Parathyroid adenoma (tissue), 2 donors: ENCODE measurements around the gene OTUD4.

Experiments
- H2AFZ ChIP-seq: fragments of 300-600 bp; sonication (generic); one replicate; pipeline ENCODE4 v1.7.0; 2017; ENCODE audit warnings: antibody characterized with exemption, mild to moderate bottlenecking
- H3K27ac ChIP-seq: fragments of 300-600 bp; sonication (generic); one replicate; pipeline ENCODE4 v1.7.0; 2017
- H3K27me3 ChIP-seq: fragments of 300-600 bp; sonication (generic); one replicate; pipeline ENCODE4 v1.7.0; 2017; ENCODE audit warnings: low read length; ENCODE audit not compliant: control insufficient read depth, insufficient read depth
- H3K36me3 ChIP-seq: fragments of 300-600 bp; sonication (generic); one replicate; pipeline ENCODE4 v1.7.0; 2017; ENCODE audit warnings: low read length; ENCODE audit not compliant: control insufficient read depth, insufficient read depth
- H3K4me1 ChIP-seq: fragments of 300-600 bp; sonication (generic); one replicate; pipeline ENCODE4 v1.7.0; 2017; ENCODE audit warnings: control low read depth
- H3K4me2 ChIP-seq: fragments of 300-600 bp; sonication (generic); one replicate; pipeline ENCODE4 v1.7.0; 2017; ENCODE audit warnings: low read length
- H3K4me3 ChIP-seq: fragments of 300-600 bp; sonication (generic); one replicate; pipeline ENCODE4 v1.7.0; 2017; ENCODE audit warnings: low read depth, low read length
- H3K79me2 ChIP-seq: fragments of 300-600 bp; sonication (generic); one replicate; pipeline ENCODE4 v1.7.0; 2017; ENCODE audit warnings: control low read depth
- H3K9ac ChIP-seq: fragments of 300-600 bp; sonication (generic); one replicate; pipeline ENCODE4 v1.7.0; 2017; ENCODE audit warnings: mild to moderate bottlenecking
- H3K9me3 ChIP-seq: fragments of 300-600 bp; sonication (generic); one replicate; pipeline ENCODE4 v1.7.0; 2017; ENCODE audit warnings: low read length; ENCODE audit not compliant: control insufficient read depth
- TF ChIP-seq, protein P1 (sequence below): fragments of 300-600 bp; sonication (generic); IDR thresholded peaks from one replicate; pipeline ENCODE4 v1.7.0; 2017; ENCODE audit warnings: antibody characterized with exemption, mild to moderate bottlenecking
- donor health status: primary hyperparathyroidism.

Gene OTUD4

DNA sequence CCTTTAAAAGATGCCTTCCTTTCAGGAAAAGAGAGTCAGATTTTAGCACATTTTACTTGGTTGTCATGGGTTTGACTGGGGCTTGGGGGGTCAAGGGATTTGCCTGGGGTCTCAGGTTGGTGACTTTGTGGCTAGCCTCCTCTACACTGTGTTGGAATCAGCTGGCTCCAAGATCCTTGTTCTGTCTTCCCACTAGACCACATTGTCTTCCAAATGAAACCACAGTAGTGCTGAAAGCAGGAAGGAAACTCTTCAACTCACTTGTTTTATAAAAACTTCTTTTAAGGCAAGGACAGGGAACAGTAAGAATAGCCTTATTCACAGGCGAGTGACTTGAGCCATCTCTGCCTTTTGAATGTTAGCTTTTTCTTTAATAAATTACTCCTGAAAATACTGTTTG, 37.0 kb upstream of the OTUD4 start:
- Histone ChIP-seq H3K9me3 (no peaks in the 10 kb centered on the region), H3K27ac (no peak overlapping the region), H3K36me3 (no peaks in the 10 kb centered on the region), H3K4me3 (no peak overlapping the region), H3K9ac (no peak overlapping the region), H2AFZ (no peak overlapping the region), H3K27me3 (no peaks in the 10 kb centered on the region), H3K79me2 (no peaks in the 10 kb centered on the region), H3K4me1 (no peaks in the 10 kb centered on the region), H3K4me2 (no peak overlapping the region)
- TF ChIP-seq, protein P1, sequence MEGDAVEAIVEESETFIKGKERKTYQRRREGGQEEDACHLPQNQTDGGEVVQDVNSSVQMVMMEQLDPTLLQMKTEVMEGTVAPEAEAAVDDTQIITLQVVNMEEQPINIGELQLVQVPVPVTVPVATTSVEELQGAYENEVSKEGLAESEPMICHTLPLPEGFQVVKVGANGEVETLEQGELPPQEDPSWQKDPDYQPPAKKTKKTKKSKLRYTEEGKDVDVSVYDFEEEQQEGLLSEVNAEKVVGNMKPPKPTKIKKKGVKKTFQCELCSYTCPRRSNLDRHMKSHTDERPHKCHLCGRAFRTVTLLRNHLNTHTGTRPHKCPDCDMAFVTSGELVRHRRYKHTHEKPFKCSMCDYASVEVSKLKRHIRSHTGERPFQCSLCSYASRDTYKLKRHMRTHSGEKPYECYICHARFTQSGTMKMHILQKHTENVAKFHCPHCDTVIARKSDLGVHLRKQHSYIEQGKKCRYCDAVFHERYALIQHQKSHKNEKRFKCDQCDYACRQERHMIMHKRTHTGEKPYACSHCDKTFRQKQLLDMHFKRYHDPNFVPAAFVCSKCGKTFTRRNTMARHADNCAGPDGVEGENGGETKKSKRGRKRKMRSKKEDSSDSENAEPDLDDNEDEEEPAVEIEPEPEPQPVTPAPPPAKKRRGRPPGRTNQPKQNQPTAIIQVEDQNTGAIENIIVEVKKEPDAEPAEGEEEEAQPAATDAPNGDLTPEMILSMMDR = no peak

DNA sequence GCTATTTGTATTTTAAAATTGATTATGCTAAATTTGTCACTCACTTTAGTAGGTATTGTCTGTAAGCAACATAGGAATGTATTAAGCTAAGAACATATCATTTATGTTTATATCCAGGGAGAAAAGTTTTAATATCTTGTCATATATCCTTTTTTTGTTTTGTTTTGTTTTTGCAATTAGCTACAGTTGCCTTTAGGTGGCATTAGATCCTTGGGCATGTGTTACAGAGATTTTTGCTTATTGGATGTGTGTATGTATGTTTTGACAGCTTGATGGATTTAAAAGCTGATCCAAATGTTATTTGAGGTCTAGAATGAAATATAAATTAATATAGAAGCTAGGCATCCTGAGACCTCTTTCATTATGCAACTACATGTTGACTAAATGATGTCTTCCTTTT, 36.1 kb upstream of the OTUD4 start:
- Histone ChIP-seq H3K4me3 (no peak overlapping the region), H3K4me1 (no peaks in the 10 kb centered on the region), H3K79me2 (no peaks in the 10 kb centered on the region), H3K9ac (no peak overlapping the region), H3K36me3 (no peaks in the 10 kb centered on the region), H3K27ac (no peak overlapping the region), H2AFZ (no peak overlapping the region), H3K4me2 (no peak overlapping the region), H3K9me3 (no peaks in the 10 kb centered on the region), H3K27me3 (no peaks in the 10 kb centered on the region)
- TF ChIP-seq, protein P1 = peak; percentile 24

DNA sequence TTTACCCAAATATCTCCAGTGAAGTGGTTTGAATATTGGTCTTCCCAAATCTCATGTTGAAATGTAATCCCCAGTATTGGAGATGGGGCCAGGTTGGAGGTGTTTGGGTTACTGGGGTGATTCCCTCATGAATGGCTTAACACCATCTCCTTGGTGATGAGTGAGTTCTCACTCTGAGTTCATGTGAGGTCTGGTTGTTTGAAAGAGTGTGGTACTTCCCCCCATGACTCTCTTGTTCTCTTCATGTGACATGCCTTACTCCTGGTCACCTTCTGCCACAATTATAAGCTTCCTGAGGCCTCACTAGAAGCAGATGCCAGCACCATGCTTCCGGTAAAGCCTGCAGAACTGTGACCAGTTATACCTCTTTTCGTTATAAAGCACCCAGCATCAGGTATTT, 32.9 kb upstream of the OTUD4 start:
- no peak overlapping the region for H3K9ac ChIP-seq
- TF ChIP-seq, protein P1 = no peak
- no peaks in the 10 kb centered on the region for H3K27me3 ChIP-seq
- H3K4me2 ChIP-seq = no peak overlapping the region
- H3K4me3 ChIP-seq = no peak overlapping the region
- H3K36me3 ChIP-seq = no peaks in the 10 kb centered on the region
- H3K27ac ChIP-seq = no peak overlapping the region
- no peaks in the 10 kb centered on the region for H3K9me3 ChIP-seq
- no peaks in the 10 kb centered on the region for H3K4me1 ChIP-seq
- no peak overlapping the region for H2AFZ ChIP-seq
- no peaks in the 10 kb centered on the region for H3K79me2 ChIP-seq

DNA sequence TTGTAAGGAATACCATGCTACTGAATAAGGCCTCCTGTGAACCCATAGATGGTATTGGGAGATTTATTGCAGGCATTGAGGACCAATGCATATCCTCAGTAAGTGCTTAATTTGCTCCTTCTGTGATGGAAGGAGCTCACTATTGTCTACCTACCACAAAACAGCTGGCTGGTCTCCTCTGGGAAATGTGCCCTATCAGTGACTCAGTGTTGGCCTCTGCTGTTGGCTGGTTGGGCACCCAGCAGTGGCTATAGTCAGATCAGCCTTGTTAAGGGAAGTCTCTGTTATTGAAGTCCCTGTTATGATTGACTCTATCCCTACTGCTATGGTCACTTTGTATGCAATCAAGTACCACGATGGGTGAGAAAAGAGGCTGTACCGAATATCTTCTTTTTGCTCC, 27.5 kb upstream of the OTUD4 start:
- Histone ChIP-seq H3K36me3 (no peaks in the 10 kb centered on the region), H2AFZ (no peak overlapping the region), H3K27ac (no peak overlapping the region), H3K79me2 (no peaks in the 10 kb centered on the region), H3K9me3 (no peaks in the 10 kb centered on the region), H3K4me2 (no peak overlapping the region), H3K9ac (no peak overlapping the region), H3K4me3 (no peak overlapping the region), H3K27me3 (no peaks in the 10 kb centered on the region), H3K4me1 (no peaks in the 10 kb centered on the region)
- TF ChIP-seq, protein P1 = no peak

DNA sequence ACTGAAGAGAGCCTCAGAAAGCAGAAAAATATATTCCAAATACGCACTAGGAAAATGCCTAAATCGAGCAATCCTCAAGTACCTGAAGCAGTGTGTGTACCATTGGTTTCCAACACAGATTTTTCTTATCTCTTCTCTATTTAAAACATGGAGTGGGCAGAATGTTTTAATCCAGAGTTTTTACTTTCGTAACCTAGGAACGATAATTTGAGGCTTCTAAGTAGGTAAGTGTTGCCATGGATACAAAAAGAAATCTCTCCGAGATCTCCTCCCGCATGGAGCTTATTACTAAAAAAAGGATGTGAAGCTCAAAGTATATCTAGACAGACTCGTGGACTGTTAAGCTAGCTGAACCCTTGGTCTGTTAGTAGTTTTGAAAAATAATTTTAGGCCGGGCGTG, 23.0 kb upstream of the OTUD4 start:
- Histone ChIP-seq H3K36me3 (no peaks in the 10 kb centered on the region), H3K9ac (no peak overlapping the region), H3K4me2 (no peak overlapping the region), H3K4me3 (no peak overlapping the region), H3K79me2 (no peaks in the 10 kb centered on the region), H3K9me3 (no peaks in the 10 kb centered on the region), H3K27me3 (no peaks in the 10 kb centered on the region), H3K4me1 (no peaks in the 10 kb centered on the region), H2AFZ (no peak overlapping the region), H3K27ac (no peak overlapping the region)
- TF ChIP-seq, protein P1 = no peak
